A673 (cell line): ENCODE data around the gene TRMT10A. TPM values are rescaled to one million over a fixed set of nuclear protein-coding genes. Genes with fewer than 3 reads are reported as not detected.

Experiments used
- BruUV-seq: library from RNA; stranded (reverse); fragments of 400-500 nt; replicated peaks from 2 replicates; lab custom pipeline; 2021; lab: Mats Ljungman, UMichigan
- CTCF ChIA-PET: fragments of 300-600 bp; sonication (Branson Sonifier 250); formaldehyde crosslinking; loops from one replicate; lab custom pipeline; 2022; ENCODE audit warnings: antibody characterized with exemption; lab: Charles Lee
- POLR2A ChIA-PET: fragments of 300-600 bp; sonication (Branson Sonifier 250); formaldehyde crosslinking; loops from one replicate; lab custom pipeline; 2022; ENCODE audit warnings: antibody characterized with exemption; ENCODE audit not compliant: low non-redundant PET; lab: Charles Lee
- DNase-seq: peaks from one replicate; pipeline ENCODE4 v3.0.0-alpha.2; 2015; ENCODE audit warnings: low spot score
- H3K27ac ChIP-seq: fragments of 200-600 bp; sonication (generic); 2 replicates; pipeline ENCODE4 v1.5.1; 2016; ENCODE audit warnings: mixed run types, low read depth, mild to moderate bottlenecking, mixed read lengths, antibody characterized with exemption, low read length; ENCODE audit not compliant: poor library complexity, severe bottlenecking
- H3K27me3 ChIP-seq: fragments of 200-600 bp; sonication (generic); replicated peaks from 2 replicates; pipeline ENCODE4 v1.6.1; 2017; ENCODE audit warnings: mixed run types, low read depth, mild to moderate bottlenecking, mixed read lengths, antibody characterized with exemption, low read length; ENCODE audit not compliant: insufficient read depth, poor library complexity
- H3K36me3 ChIP-seq: fragments of 200-600 bp; sonication (generic); 2 replicates; pipeline ENCODE4 v1.6.1; 2016; ENCODE audit warnings: mixed run types, mild to moderate bottlenecking, mixed read lengths, antibody characterized with exemption, low read length; ENCODE audit not compliant: insufficient read depth, poor library complexity, severe bottlenecking
- H3K4me1 ChIP-seq: fragments of 200-600 bp; sonication (generic); 2 replicates; pipeline ENCODE4 v1.6.1; 2017; ENCODE audit warnings: mixed run types, mild to moderate bottlenecking, mixed read lengths, antibody characterized with exemption, low read length; ENCODE audit not compliant: insufficient read depth, poor library complexity, severe bottlenecking
- H3K4me3 ChIP-seq: fragments of 200-600 bp; sonication (generic); 2 replicates; pipeline ENCODE4 v1.5.1; 2016; ENCODE audit warnings: low read depth, mixed run types, mild to moderate bottlenecking, mixed read lengths, low read length; ENCODE audit not compliant: poor library complexity, severe bottlenecking
- H3K9me3 ChIP-seq: fragments of 200-600 bp; sonication (generic); 2 replicates; pipeline ENCODE4 v1.6.1; 2016; ENCODE audit warnings: mixed run types, low read depth, mild to moderate bottlenecking, mixed read lengths, antibody characterized with exemption, low read length; ENCODE audit not compliant: poor library complexity, severe bottlenecking
- EZH2 ChIP-seq: fragments of 200-600 bp; sonication (generic); IDR thresholded peaks from 2 replicates; pipeline ENCODE4 v1.6.1; 2017; ENCODE audit warnings: borderline replicate concordance, low read depth, mild to moderate bottlenecking, mixed read lengths, antibody characterized with exemption, low read length; ENCODE audit not compliant: poor library complexity, severe bottlenecking
- intact Hi-C: fragments of 100-400 bp; cut with micrococcal nuclease; formaldehyde crosslinking; loops from one replicate; pipeline ENCODE4 v1.10.0; 2022; ENCODE audit not compliant: unreplicated experiment
- total RNA-seq: library from RNA; stranded (reverse); gene quantifications from 2 replicates; pipeline ENCODE4 v1.2.3, GENCODE V29; 2021
- TF ChIP-seq, protein P1 (sequence below): fragments of 300-800, 200-600 bp; sonication (generic); conservative IDR thresholded peaks from 2 replicates; pipeline ENCODE4 v1.5.1; 2017; ENCODE audit warnings: low read depth, mild to moderate bottlenecking, antibody characterized with exemption, low read length, moderate library complexity, mixed read lengths

TRMT10A gene
- total RNA-seq, 1 experiment from 2014 or later: 4.6 TPM

DNA sequence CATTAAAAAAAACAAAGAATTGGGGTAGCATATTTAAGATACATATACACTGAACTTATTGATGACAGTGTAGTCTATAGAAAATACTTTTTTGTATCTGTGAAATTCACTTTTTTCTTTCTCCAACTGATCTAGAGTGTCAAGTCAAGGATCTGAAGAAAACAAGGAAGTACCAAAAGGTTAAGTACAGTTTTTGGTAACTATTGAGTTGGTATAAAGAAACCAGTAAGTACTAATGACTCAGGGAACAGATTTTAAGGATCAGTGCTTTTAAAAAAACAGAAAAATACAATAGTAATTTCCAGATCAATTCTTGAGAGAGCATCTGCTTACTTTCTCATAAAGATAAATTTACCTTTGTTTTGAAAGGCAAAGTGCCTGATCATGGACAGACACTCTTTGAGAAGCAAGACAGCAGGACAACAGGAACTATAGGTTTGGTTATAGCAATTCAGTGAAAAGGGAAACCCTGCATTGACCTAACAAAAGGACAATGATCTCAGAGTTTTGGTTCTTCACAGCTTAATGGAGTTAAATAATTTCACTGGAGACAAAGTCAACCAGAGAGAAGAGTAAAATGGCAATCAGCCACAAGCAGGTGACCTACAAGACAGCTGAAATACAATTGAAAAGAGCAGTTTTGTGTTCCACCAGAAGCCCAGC lies 23.4 kb downstream of the TRMT10A start:
- POLR2A ChIA-PET: no interaction called here
- BruUV-seq: no TSS peak
- H3K27ac ChIP-seq: no peak overlapping the region
- H3K4me3 ChIP-seq: no peak overlapping the region
- no peaks in the 10 kb centered on the region for H3K4me1 ChIP-seq
- no peaks in the 10 kb centered on the region for H3K27me3 ChIP-seq
- intact Hi-C loops: no loop called here
- CTCF ChIA-PET: no interaction called here
- no peaks in the 10 kb centered on the region for H3K9me3 ChIP-seq
- TF ChIP-seq EZH2: no peak
- TF ChIP-seq, protein P1, sequence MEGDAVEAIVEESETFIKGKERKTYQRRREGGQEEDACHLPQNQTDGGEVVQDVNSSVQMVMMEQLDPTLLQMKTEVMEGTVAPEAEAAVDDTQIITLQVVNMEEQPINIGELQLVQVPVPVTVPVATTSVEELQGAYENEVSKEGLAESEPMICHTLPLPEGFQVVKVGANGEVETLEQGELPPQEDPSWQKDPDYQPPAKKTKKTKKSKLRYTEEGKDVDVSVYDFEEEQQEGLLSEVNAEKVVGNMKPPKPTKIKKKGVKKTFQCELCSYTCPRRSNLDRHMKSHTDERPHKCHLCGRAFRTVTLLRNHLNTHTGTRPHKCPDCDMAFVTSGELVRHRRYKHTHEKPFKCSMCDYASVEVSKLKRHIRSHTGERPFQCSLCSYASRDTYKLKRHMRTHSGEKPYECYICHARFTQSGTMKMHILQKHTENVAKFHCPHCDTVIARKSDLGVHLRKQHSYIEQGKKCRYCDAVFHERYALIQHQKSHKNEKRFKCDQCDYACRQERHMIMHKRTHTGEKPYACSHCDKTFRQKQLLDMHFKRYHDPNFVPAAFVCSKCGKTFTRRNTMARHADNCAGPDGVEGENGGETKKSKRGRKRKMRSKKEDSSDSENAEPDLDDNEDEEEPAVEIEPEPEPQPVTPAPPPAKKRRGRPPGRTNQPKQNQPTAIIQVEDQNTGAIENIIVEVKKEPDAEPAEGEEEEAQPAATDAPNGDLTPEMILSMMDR: no peak
- DNase-seq: no peak
- H3K36me3 ChIP-seq: no peaks in the 10 kb centered on the region

DNA sequence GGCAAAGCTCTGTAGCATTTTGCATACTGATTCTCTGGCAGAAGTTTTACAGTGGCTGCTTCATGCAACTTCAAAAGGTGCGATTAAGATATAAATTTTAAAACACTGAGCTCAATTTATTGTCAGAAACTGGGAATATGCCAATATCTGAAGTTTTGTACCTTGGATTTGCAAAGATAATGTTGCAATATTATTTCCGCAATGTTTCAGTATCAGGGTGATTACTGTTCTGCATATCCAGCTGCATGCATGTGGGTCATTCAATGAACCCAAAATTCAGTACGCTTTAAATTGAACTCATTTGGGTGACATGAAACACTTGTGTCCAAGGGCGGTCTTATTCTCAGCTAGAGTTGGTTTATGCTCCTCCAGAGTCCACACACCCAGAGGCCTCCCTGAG lies 26.2 kb downstream of the TRMT10A start:
- no peak for DNase-seq
- H3K27me3 ChIP-seq: no peaks in the 10 kb centered on the region
- intact Hi-C loops: no loop called here
- no peak overlapping the region for H3K27ac ChIP-seq
- TF ChIP-seq EZH2: no peak
- TF ChIP-seq, protein P1: no peak
- CTCF ChIA-PET: no interaction called here
- H3K4me1 ChIP-seq: no peaks in the 10 kb centered on the region
- H3K36me3 ChIP-seq: no peaks in the 10 kb centered on the region
- no peak overlapping the region for H3K4me3 ChIP-seq
- POLR2A ChIA-PET: no interaction called here
- BruUV-seq: no TSS peak
- H3K9me3 ChIP-seq: no peaks in the 10 kb centered on the region

DNA sequence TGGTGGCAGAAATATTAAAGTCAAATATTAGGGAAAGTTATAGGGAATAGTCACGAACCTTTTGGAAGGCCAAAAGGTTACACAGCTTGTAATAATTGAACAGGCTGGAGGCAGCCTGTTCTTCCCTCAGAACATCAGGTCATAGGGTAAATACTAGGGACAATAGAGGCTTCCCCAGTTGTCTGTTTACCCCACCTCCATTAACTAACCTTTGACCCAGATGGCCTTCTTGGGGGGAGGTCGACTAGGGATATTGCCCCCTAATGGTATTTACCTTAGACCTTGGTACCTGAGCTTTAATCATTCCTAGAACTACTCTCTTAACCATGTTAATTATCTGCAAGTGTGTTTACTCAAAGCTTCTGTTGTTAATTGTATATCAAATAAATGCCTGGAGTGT lies 27.0 kb downstream of the TRMT10A start:
- TF ChIP-seq EZH2: no peak
- TF ChIP-seq, protein P1: no peak
- POLR2A ChIA-PET: no interaction called here
- no peaks in the 10 kb centered on the region for H3K4me1 ChIP-seq
- no peak overlapping the region for H3K27ac ChIP-seq
- no peak for DNase-seq
- CTCF ChIA-PET: no interaction called here
- no peak overlapping the region for H3K4me3 ChIP-seq
- H3K36me3 ChIP-seq: no peaks in the 10 kb centered on the region
- intact Hi-C loops: no loop called here
- no peaks in the 10 kb centered on the region for H3K9me3 ChIP-seq
- BruUV-seq: no TSS peak
- H3K27me3 ChIP-seq: no peaks in the 10 kb centered on the region
